Choroid plexus epithelial cell (primary cell): ENCODE data around the gene KCNK1.
A peak's percentile ranks its signal among the peaks of the same experiment; 100 is the strongest.

ENCODE experiments used
- DNase-seq: peaks from one replicate; pipeline ENCODE4 v3.0.0-alpha.2; 2010; ENCODE audit warnings: low read depth
- H3K4me3 ChIP-seq: 2 replicates; pipeline ENCODE4 v1.5.1; 2011; ENCODE audit warnings: low read depth, mild to moderate bottlenecking, control low read depth, low read length, moderate library complexity
- TF ChIP-seq, protein P1 (sequence below): conservative IDR thresholded peaks from 2 replicates; pipeline ENCODE4 v1.5.1; 2011; ENCODE audit warnings: low read depth, mild to moderate bottlenecking, control low read depth, inconsistent platforms, low read length, moderate library complexity

The KCNK1 gene

DNA sequence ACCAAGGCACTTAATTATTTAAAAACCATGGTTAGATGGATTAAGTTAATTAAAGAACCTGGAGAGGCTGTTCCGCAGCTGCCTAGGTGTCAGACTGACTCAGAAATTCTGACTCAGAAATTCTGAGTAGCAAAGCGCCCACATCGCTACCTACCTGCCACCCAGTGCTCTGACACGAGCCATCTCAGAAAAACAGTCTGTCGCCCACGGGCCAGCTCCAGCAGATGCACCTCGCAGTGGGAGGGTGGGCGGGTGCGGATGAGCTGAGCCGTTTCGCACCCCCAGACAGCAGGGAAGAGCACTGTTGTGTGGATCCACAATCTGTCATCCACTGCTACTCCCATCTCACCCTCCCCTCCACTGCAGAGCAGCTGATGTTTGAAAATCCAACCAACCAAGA is 13.5 kb downstream of the KCNK1 start:
- no peak for DNase-seq
- H3K4me3 ChIP-seq = no peak overlapping the region
- TF ChIP-seq, protein P1, sequence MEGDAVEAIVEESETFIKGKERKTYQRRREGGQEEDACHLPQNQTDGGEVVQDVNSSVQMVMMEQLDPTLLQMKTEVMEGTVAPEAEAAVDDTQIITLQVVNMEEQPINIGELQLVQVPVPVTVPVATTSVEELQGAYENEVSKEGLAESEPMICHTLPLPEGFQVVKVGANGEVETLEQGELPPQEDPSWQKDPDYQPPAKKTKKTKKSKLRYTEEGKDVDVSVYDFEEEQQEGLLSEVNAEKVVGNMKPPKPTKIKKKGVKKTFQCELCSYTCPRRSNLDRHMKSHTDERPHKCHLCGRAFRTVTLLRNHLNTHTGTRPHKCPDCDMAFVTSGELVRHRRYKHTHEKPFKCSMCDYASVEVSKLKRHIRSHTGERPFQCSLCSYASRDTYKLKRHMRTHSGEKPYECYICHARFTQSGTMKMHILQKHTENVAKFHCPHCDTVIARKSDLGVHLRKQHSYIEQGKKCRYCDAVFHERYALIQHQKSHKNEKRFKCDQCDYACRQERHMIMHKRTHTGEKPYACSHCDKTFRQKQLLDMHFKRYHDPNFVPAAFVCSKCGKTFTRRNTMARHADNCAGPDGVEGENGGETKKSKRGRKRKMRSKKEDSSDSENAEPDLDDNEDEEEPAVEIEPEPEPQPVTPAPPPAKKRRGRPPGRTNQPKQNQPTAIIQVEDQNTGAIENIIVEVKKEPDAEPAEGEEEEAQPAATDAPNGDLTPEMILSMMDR = no peak

DNA sequence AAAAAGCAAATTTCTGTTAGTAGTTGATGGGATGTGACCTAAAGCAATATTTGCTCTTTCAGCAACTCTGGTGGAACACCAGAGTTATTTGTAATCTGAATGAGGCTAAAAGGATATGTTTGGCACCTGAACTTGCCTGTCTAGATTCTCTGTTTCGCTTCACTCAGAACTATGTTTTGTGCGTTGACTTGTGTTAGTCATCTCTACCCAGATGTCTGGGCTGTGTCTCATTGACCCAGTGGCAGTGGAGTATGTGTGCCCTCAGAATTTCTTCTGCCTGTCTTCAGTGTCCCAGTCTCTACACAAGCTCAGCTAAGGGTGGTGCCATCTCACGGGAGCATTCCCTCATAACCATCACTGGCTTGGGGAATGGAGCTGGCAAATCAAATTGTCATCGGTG is 13.9 kb downstream of the KCNK1 start:
- DNase-seq = no peak
- TF ChIP-seq, protein P1 = no peak
- no peak overlapping the region for H3K4me3 ChIP-seq

DNA sequence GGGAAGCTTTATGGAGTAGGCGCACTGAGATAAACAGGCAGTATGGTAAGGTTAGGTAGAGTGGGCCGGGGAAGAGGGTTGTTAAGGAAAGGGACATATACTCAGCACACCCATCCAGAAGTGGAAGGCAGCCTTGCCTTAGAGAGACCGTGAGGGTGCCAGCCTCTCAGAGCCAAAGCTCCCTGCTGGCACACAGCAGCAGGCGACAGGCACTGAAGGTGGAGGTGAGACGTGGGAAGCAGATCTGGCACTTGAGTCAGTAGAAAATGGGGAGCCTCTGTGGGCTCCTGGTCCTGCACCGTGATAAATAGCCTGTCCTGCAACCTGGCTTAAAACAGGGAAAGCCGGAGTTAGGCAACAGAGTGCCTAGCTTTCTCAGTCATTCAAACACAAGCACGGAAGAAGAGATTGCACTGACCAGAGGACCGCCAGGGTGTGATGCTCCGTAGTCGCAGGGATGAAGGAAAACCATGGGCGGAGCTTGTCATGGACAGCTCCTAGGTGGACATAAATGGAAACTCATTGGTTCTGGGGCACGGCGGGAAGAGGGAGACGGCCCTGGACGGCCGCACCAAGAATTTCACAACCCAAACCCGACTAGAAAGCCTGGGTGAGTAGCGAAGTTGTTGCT is 15.5 kb downstream of the KCNK1 start:
- no peak for DNase-seq
- TF ChIP-seq, protein P1 = no peak
- H3K4me3 ChIP-seq = no peak overlapping the region

DNA sequence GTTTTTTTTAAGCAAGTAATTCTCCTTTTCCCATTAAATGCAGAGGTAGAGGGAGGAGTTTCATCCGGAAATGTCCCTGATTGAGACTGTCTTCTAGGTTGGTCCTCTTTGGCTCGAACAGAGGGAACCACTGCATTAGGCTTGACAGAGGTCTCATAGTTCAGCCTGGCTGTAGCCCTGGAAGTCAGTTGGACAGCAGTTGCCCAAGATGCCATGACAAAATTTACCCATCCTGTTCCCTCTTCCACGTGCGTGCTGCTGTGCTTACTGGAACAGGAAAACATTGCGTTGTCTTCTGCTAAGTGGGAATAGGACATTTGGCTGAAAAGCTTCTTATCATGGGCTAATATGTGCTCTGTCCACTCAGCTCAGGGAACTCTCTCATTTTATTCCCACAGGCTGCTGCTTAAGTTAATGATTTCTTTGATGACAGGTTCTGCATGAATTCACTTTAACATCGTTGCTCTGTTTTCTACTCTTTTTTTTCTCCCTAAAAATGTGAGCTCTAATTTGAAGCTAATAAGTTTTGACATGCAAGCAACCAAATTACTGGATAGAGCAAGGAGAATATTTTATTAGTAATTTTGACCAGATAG is 18.0 kb downstream of the KCNK1 start:
- TF ChIP-seq, protein P1 = no peak
- no peak overlapping the region for H3K4me3 ChIP-seq
- DNase-seq = no peak

DNA sequence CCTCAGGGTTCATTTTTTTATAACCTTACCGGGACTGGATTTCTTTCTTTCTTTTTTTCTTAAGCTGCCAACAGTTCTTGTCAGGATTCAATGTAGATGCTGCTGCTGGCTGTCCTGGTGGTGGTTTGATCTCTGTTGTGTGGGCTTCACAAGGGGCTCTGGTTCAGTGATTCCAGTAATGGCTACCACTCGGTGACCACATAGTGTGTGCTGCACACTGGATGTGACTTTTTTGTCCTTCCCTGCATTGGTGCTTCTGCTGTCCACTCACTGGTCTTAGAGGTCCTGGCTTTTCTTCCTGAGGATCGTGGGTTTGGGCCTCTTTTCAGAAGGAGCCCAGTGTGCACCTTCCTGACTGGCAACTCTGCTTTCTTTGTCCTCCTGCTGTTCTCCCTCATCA is 18.5 kb downstream of the KCNK1 start:
- TF ChIP-seq, protein P1 = no peak
- no peak overlapping the region for H3K4me3 ChIP-seq
- DNase-seq = no peak

DNA sequence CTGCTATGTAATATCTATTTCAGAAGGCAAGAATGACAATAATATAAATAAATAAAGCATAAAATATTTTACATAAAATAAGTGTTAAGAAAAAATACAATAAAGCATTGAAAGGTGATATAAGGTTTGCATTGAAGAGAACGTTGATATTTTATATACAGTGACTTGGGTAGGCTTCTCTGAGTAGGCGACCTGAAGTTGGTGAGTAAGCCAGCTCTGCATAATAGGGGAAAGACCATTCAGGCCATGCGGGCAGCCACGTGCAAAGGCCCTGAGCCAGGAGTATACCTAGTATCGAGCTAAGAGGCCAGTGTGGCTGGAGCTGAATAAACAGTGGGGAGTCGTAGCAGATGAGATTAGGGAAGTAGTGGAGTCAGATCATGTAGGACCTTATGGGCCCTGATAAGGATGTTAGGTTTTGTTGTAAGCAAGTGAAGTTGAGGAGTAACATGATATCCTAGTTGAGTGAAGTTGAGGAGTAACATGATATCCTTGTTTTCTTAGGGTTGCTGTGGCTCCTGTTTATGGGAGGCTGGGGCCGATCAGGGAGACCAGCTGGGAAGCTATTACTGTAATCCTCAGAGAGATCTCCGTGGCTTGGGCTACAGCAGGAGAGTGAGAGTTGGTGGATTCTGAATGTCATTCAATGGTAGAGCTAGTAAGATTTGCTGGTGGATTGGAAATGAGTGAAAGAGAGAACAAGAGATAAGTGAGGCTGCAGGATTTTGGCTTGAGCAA is 22.0 kb downstream of the KCNK1 start:
- TF ChIP-seq, protein P1 = no peak

More for the DNA sequence above, 22.0 kb downstream of the KCNK1 start:
- DNase-seq = peak; percentile 61
- no peak overlapping the region for H3K4me3 ChIP-seq
